ENCODE results near the gene TBCE.

DNA sequence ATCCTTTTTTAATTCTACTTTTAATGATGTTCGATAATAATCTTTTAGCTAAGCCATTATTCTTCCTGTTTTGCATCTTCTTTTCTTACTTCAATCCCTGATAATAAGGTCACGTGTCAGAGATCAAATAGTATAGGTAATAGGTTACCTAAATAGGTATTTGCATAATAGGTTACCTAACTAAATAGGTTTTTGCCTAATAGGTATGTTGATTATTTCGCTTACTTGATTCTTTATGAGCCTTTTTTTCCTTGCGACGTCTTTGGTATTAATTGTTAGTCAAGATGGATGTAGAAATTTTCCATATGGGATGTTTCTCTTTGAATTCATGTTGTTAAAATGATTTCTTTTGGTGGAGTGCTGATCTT lies 36.3 kb upstream of the TBCE start:
- TF ChIP-seq, protein P1, sequence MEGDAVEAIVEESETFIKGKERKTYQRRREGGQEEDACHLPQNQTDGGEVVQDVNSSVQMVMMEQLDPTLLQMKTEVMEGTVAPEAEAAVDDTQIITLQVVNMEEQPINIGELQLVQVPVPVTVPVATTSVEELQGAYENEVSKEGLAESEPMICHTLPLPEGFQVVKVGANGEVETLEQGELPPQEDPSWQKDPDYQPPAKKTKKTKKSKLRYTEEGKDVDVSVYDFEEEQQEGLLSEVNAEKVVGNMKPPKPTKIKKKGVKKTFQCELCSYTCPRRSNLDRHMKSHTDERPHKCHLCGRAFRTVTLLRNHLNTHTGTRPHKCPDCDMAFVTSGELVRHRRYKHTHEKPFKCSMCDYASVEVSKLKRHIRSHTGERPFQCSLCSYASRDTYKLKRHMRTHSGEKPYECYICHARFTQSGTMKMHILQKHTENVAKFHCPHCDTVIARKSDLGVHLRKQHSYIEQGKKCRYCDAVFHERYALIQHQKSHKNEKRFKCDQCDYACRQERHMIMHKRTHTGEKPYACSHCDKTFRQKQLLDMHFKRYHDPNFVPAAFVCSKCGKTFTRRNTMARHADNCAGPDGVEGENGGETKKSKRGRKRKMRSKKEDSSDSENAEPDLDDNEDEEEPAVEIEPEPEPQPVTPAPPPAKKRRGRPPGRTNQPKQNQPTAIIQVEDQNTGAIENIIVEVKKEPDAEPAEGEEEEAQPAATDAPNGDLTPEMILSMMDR (IDR thresholded peaks at IDR 0.05) = no peak
- no peak for TF ChIP-seq EZH2 (IDR thresholded peaks at IDR 0.05; ENCODE audit: borderline replicate concordance, insufficient read depth, low read depth, low read length, poor library complexity, severe bottlenecking)

Measured in B cell (primary cell).